Caco-2 (cell line): ENCODE results near the gene KLHL26. TPM values are rescaled to one million over a fixed set of nuclear protein-coding genes. Genes with fewer than 3 reads are reported as not detected.

Experiments
- BruUV-seq: library from RNA; stranded (reverse); fragments of 400-500 nt; replicated peaks from 2 replicates; lab custom pipeline; 2021; lab: Mats Ljungman, UMichigan
- CTCF ChIA-PET: fragments of 300-600 bp; sonication (Branson Sonifier 250); formaldehyde crosslinking; loops from one replicate; lab custom pipeline; 2022; ENCODE audit warnings: antibody characterized with exemption; lab: Charles Lee
- POLR2A ChIA-PET: fragments of 300-600 bp; sonication (Branson Sonifier 250); formaldehyde crosslinking; loops from one replicate; lab custom pipeline; 2022; ENCODE audit warnings: antibody characterized with exemption; lab: Charles Lee
- DNase-seq, 2 experiments: peaks; one replicate each; pipeline versions ENCODE4 v3.0.0 to v3.0.0-alpha.2; 2020 to 2022
- H3K27me3 ChIP-seq: replicated peaks from 2 replicates; pipeline ENCODE4 v1.6.0; 2011; ENCODE audit warnings: low read length; ENCODE audit not compliant: control insufficient read depth, insufficient read depth
- H3K36me3 ChIP-seq: 2 replicates; pipeline ENCODE4 v1.5.1; 2011; ENCODE audit warnings: low read length; ENCODE audit not compliant: control insufficient read depth, insufficient read depth
- H3K4me1 ChIP-seq: fragments of 250-450 bp; sonication (Bioruptor Pico); 2 replicates; pipeline ENCODE4 v1.5.1; 2020; ENCODE audit warnings: mild to moderate bottlenecking
- H3K4me3 ChIP-seq: 2 replicates; pipeline ENCODE4 v1.5.1; 2011; ENCODE audit warnings: low read depth, mild to moderate bottlenecking, control low read depth, low read length
- H3K9me3 ChIP-seq: fragments of 250-450 bp; sonication (Bioruptor Pico); 2 replicates; pipeline ENCODE4 v1.5.1; 2020; ENCODE audit warnings: mild to moderate bottlenecking, moderate library complexity
- H3K27ac Mint-ChIP-seq: one replicate; pipeline ENCODE4 v1.8.0; 2022; ENCODE audit warnings: mixed read lengths; ENCODE audit not compliant: unreplicated experiment
- H3K27me3 Mint-ChIP-seq: one replicate; pipeline ENCODE4 v1.8.0; 2022; ENCODE audit warnings: mixed read lengths; ENCODE audit not compliant: insufficient read depth, unreplicated experiment
- H3K36me3 Mint-ChIP-seq: one replicate; pipeline ENCODE4 v1.8.0; 2022; ENCODE audit warnings: mild to moderate bottlenecking, mixed read lengths; ENCODE audit not compliant: insufficient read depth, unreplicated experiment
- H3K4me1 Mint-ChIP-seq: one replicate; pipeline ENCODE4 v1.8.0; 2022; ENCODE audit warnings: low read depth, mixed read lengths; ENCODE audit not compliant: unreplicated experiment
- H3K4me3 Mint-ChIP-seq: one replicate; pipeline ENCODE4 v1.8.0; 2022; ENCODE audit warnings: mild to moderate bottlenecking, moderate library complexity, mixed read lengths; ENCODE audit not compliant: unreplicated experiment
- H3K9me3 Mint-ChIP-seq: one replicate; pipeline ENCODE4 v1.8.0; 2022; ENCODE audit warnings: mixed read lengths; ENCODE audit not compliant: unreplicated experiment
- intact Hi-C: fragments of 100-400 bp; cut with micrococcal nuclease; formaldehyde crosslinking; loops from one replicate; pipeline ENCODE4 v1.10.0; 2022; ENCODE audit not compliant: unreplicated experiment
- total RNA-seq: library from RNA; stranded (reverse); gene quantifications from 2 replicates; pipeline ENCODE4 v1.2.3, GENCODE V29; 2022
- TF ChIP-seq, protein P1 (sequence below), 2 experiments: fragments of 200-600 bp in 1 of 2; IDR thresholded peaks; 1 replicate in 1 of 2; 2 replicates in 1 of 2; pipeline versions ENCODE4 v1.5.1 to v1.8.0; 2011 to 2022; ENCODE audit warnings: antibody characterized with exemption in 1 of 2, control low read depth in 1 of 2, inconsistent platforms in 1 of 2, low read depth in 1 of 2, low read length in 1 of 2, mild to moderate bottlenecking in 1 of 2, moderate library complexity in 1 of 2; ENCODE audit not compliant: insufficient read depth in 1 of 2, severe bottlenecking in 1 of 2, unreplicated experiment in 1 of 2

KLHL26 gene
- total RNA-seq, 1 experiment from 2014 or later: 9.8 TPM

DNA sequence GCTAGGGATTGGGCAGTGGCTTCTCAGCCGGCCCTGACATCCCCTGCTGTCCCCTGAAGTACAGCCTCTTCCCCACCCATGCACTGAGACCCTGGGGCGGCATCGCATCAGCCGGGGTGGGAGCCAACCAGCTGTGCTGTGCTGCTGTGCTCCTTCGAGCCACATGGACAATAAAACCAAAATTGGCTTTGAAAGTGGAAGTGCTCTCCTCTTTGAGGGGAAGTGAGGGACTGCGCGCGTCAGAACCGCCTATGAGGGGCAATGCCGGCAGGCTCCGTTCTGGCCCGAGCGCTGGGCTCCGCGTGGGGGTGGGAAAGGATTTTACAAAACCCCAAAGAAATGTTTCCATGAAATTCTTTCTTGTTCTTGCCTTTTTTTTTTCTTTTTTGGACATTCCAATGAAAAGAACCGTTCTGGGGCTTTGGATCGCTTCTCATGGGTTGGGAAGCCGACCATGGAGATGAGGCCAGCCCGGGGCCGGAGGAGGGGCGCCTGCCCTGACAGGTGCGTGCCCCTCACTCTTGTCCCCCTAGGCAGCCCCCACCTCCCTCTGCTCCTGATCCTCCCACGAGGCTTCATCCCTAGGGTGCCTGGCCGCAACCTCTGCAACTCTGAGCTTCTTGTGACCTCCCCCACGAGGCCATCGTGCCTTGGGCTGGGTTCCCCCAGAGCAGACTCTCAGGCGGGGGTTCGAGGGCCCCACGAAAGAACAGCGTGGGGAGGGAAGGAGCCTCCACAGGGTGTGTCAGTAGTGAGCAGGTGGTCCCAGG is 22.6 kb downstream of the KLHL26 start:
- Histone ChIP-seq H3K4me1 (peaks cover 10% of the 10 kb centered on the region), H3K36me3 (no peaks in the 10 kb centered on the region), H3K9me3 (no peaks in the 10 kb centered on the region), H3K4me3 (no peak overlapping the region), H3K27me3 (no peaks in the 10 kb centered on the region)
- no TSS peak for BruUV-seq
- Mint-ChIP-seq H3K27ac (no peak overlapping the region), H3K4me3 (no peak overlapping the region), H3K36me3 (peaks cover 6% of the 10 kb centered on the region), H3K9me3 (peaks cover under 1% of the 10 kb centered on the region), H3K27me3 (no peaks in the 10 kb centered on the region), H3K4me1 (peaks cover 10% of the 10 kb centered on the region)
- ChIA-PET CTCF (no interaction called here), POLR2A (no interaction called here)
- intact Hi-C loops: no loop called here
- no peak for DNase-seq
- TF ChIP-seq, protein P1, sequence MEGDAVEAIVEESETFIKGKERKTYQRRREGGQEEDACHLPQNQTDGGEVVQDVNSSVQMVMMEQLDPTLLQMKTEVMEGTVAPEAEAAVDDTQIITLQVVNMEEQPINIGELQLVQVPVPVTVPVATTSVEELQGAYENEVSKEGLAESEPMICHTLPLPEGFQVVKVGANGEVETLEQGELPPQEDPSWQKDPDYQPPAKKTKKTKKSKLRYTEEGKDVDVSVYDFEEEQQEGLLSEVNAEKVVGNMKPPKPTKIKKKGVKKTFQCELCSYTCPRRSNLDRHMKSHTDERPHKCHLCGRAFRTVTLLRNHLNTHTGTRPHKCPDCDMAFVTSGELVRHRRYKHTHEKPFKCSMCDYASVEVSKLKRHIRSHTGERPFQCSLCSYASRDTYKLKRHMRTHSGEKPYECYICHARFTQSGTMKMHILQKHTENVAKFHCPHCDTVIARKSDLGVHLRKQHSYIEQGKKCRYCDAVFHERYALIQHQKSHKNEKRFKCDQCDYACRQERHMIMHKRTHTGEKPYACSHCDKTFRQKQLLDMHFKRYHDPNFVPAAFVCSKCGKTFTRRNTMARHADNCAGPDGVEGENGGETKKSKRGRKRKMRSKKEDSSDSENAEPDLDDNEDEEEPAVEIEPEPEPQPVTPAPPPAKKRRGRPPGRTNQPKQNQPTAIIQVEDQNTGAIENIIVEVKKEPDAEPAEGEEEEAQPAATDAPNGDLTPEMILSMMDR (IDR thresholded peaks at IDR 0.05; ENCODE audit: insufficient read depth in 1 of 2, low read depth in 1 of 2, low read length in 1 of 2, severe bottlenecking in 1 of 2, unreplicated experiment in 1 of 2): no peak

GRCh38 chr19:18660051-18660910 is 23.5 kb downstream of the KLHL26 start:
- no peaks in the 10 kb centered on the region for H3K27me3 ChIP-seq
- no peaks in the 10 kb centered on the region for H3K36me3 ChIP-seq
- no peak overlapping the region for H3K27ac Mint-ChIP-seq
- H3K9me3 ChIP-seq: no peaks in the 10 kb centered on the region
- CTCF ChIA-PET: no interaction called here
- POLR2A ChIA-PET: no interaction called here
- BruUV-seq: no TSS peak
- no peaks in the 10 kb centered on the region for H3K27me3 Mint-ChIP-seq
- H3K4me3 ChIP-seq: no peak overlapping the region
- H3K4me1 ChIP-seq: peaks cover 10% of the 10 kb centered on the region
- TF ChIP-seq, protein P1 (IDR thresholded peaks at IDR 0.05; ENCODE audit: insufficient read depth in 1 of 2, low read depth in 1 of 2, low read length in 1 of 2, severe bottlenecking in 1 of 2, unreplicated experiment in 1 of 2): no peak
- intact Hi-C loops: no loop called here
- H3K4me1 Mint-ChIP-seq: peaks cover 10% of the 10 kb centered on the region
- no peak overlapping the region for H3K4me3 Mint-ChIP-seq
- H3K9me3 Mint-ChIP-seq: no peaks in the 10 kb centered on the region
- DNase-seq: no peak
- peaks cover 6% of the 10 kb centered on the region for H3K36me3 Mint-ChIP-seq

- ChIA-PET CTCF (no interaction called here), POLR2A (no interaction called here)
- Histone ChIP-seq H3K36me3 (no peaks in the 10 kb centered on the region), H3K27me3 (no peaks in the 10 kb centered on the region), H3K4me1 (peaks cover 10% of the 10 kb centered on the region), H3K4me3 (no peak overlapping the region), H3K9me3 (no peaks in the 10 kb centered on the region)
- H3K27ac Mint-ChIP-seq: no peak overlapping the region
- intact Hi-C loops: no loop called here
- BruUV-seq: no TSS peak
- H3K27me3 Mint-ChIP-seq: no peaks in the 10 kb centered on the region
- H3K36me3 Mint-ChIP-seq: peaks cover 6% of the 10 kb centered on the region
- TF ChIP-seq, protein P1 (IDR thresholded peaks at IDR 0.05; ENCODE audit: insufficient read depth in 1 of 2, low read depth in 1 of 2, low read length in 1 of 2, severe bottlenecking in 1 of 2, unreplicated experiment in 1 of 2): no peak
- H3K4me1 Mint-ChIP-seq: peaks cover 10% of the 10 kb centered on the region
- no peaks in the 10 kb centered on the region for H3K9me3 Mint-ChIP-seq
- no peak for DNase-seq
- no peak overlapping the region for H3K4me3 Mint-ChIP-seq
Measured at GRCh38 chr19:18660939-18661670, 24.3 kb downstream of the KLHL26 start.
